HUES64 (cell line): ENCODE results near the gene TRIM27. TPM values are rescaled to one million over a fixed set of nuclear protein-coding genes. Genes with fewer than 3 reads are reported as not detected.
A peak's percentile ranks its signal among the peaks of the same experiment; 100 is the strongest.
"Not testable (repeated sequence)": the region's sequence is repeated elsewhere in the genome, so short reads cannot be mapped to it uniquely, and the experiment has no call there.

Source experiments
- H3K27ac ChIP-seq: 2 replicates; pipeline ENCODE4 v1.7.0; 2013; ENCODE audit warnings: low read depth, low read length, inconsistent platforms
- H3K27me3 ChIP-seq: 2 replicates; pipeline ENCODE4 v1.6.1; 2013; ENCODE audit warnings: mild to moderate bottlenecking, low read length; ENCODE audit not compliant: insufficient read depth
- H3K36me3 ChIP-seq: 2 replicates; pipeline ENCODE4 v1.6.1; 2013; ENCODE audit warnings: mild to moderate bottlenecking, low read length; ENCODE audit not compliant: insufficient read depth
- H3K4me1 ChIP-seq: 2 replicates; pipeline ENCODE4 v1.6.1; 2013; ENCODE audit warnings: mild to moderate bottlenecking, low read length, moderate library complexity; ENCODE audit not compliant: insufficient read depth
- H3K4me3 ChIP-seq: 2 replicates; pipeline ENCODE4 v1.5.1; 2013; ENCODE audit warnings: mild to moderate bottlenecking, low read length, moderate library complexity
- H3K9ac ChIP-seq: 2 replicates; pipeline ENCODE4 v1.6.1; 2013; ENCODE audit warnings: mild to moderate bottlenecking, low read depth, low read length
- H3K9me3 ChIP-seq: 2 replicates; pipeline ENCODE4 v1.6.1; 2013; ENCODE audit warnings: low read depth, low read length; ENCODE audit not compliant: insufficient read depth
- WGBS: fragments of 150-250, 120-280 bp; methylation state at CpG from one replicate; pipeline ENCODE4 v1.1.7; 2013; ENCODE audit warnings: missing lambda C conversion rate; 5-methylcytosine and 5-hydroxymethylcytosine counted together
- polyA plus RNA-seq, 2 experiments: library from polyadenylated mRNA; stranded (reverse); fragments of 50-300 nt; gene quantifications; one replicate each; pipeline ENCODE4 v1.2.3, GENCODE V29; 2013

The TRIM27 gene, protein sequence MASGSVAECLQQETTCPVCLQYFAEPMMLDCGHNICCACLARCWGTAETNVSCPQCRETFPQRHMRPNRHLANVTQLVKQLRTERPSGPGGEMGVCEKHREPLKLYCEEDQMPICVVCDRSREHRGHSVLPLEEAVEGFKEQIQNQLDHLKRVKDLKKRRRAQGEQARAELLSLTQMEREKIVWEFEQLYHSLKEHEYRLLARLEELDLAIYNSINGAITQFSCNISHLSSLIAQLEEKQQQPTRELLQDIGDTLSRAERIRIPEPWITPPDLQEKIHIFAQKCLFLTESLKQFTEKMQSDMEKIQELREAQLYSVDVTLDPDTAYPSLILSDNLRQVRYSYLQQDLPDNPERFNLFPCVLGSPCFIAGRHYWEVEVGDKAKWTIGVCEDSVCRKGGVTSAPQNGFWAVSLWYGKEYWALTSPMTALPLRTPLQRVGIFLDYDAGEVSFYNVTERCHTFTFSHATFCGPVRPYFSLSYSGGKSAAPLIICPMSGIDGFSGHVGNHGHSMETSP
- polyA plus RNA-seq (2013, experiment 1 of 2): 53.2 TPM
- polyA plus RNA-seq (2013, experiment 2 of 2): 44.4 TPM

DNA sequence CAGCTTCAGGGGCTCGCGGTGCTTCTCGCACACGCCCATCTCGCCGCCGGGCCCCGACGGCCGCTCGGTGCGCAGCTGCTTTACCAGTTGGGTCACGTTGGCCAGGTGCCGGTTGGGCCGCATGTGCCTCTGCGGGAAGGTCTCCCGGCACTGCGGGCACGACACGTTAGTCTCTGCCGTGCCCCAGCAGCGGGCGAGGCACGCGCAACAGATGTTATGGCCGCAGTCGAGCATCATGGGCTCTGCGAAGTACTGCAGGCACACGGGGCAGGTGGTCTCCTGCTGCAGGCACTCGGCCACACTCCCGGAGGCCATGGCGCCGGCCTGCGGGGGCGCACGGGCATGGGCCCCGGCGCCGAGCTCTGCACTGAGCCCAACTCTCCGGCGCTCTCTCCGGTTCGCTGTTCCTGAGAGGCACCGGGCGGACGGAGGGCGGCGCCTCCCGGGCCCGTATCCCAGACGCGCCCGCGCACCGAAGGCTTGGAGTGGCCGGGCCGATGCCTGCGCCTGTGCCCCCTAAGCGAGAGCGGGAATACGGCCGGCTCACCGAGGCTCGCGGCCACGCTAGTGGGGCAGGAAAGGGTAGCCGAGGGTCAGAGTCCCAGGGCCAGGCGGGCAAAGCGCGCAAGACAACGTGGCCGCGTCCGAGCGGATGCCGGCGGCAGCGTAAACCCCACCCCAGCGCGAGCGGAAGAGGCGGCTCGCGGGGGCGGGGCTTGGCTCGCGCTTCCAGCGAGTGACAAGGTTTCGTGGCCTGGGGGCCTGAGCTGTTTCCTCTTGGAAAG lies at the start of gene TRIM27:
TSS of gene TRIM27 (minus strand) at position 668 of the 785 bp plus-strand sequence. CDS start at position 315, 353 bp downstream.
- Histone ChIP-seq H3K4me1 (peaks cover 16% of the 10 kb centered on the region), H3K9ac (peak within 1 kb of the TSS; percentile 99), H3K4me3 (peak within 1 kb of the TSS; percentile 98), H3K36me3 (peaks cover 43% of the 10 kb centered on the region), H3K27ac (peak within 1 kb of the TSS; percentile 93), H3K9me3 (no peaks in the 10 kb centered on the region), H3K27me3 (no peaks in the 10 kb centered on the region)
- WGBS: under 1% methylated on average over 89 of the region's 89 CpGs

DNA sequence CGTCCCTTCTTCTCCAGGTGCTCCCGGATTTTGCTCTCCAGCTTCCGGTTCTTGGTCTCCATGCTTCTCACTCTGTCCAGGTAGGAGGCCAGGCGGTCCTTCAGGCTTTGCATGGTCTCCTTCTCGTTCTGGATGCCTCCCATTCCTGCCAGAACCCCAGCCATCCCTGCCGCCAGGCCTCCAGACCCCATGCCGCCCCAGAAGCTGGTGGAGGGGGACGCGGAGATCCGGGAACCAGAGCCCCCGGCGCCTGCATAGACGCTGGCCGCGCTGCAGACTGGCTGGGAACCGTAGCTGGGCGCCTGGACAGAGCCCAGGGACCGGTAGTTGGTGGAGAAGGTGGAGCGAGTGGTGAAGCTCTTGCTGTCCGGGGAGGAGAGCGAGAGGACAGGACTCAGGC lies 46.3 kb upstream of the TRIM27 start:
- not testable (repeated sequence) for H3K4me1 ChIP-seq, H3K27me3 ChIP-seq, H3K27ac ChIP-seq, H3K4me3 ChIP-seq, H3K9ac ChIP-seq, H3K9me3 ChIP-seq, H3K36me3 ChIP-seq
- 93% methylated on average over 21 of the region's 21 CpGs for WGBS

DNA sequence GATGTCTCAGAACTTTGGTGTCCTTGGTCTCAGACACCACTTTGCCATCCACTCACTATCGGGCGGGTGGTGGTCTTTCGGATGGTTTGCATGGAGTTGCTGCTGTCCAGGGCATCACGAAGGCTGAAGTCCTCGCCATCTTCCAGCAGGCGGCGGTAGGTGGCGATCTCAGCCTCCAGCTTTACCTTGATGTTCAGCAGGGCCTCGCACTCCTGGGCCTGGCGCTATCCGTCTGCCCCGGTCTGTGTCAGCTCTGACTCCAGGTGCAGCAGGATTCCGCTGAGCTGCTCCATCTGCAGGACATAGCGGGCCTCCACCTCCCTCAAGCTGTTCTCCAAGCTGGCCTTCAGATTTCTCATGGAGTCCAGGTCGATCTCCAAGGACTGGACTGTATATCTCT lies 45.3 kb upstream of the TRIM27 start:
- Histone ChIP-seq H3K27ac (no peak overlapping the region), H3K4me3 (no peak overlapping the region), H3K9ac (no peak overlapping the region), H3K4me1 (no peaks in the 10 kb centered on the region), H3K9me3 (peaks cover 5% of the 10 kb centered on the region), H3K27me3 (no peaks in the 10 kb centered on the region), H3K36me3 (no peaks in the 10 kb centered on the region)
- 93% methylated on average over 15 of the region's 15 CpGs for WGBS

DNA sequence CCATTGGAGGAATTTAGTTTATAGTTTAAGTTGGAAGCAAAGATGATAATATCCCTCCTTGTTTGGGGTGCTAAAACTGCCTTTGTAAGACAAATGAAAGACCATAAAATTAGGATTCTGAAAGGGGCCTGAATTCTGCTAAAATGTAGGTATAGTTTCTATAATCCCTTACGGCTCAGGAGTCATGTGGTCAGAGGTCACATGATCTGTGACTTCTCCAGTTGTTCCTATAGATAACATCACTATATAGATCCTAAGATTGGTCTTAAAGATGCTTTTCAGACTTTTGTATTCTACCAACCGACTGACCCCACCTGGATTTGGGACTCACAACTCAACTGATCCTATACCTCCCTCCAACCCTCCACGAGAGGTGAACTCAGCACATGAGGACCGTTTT lies 44.7 kb upstream of the TRIM27 start:
- H3K27ac ChIP-seq: no peak overlapping the region
- no peak overlapping the region for H3K9ac ChIP-seq
- H3K4me1 ChIP-seq: no peaks in the 10 kb centered on the region
- no peaks in the 10 kb centered on the region for H3K36me3 ChIP-seq
- 95% methylated on average over 4 of the region's 4 CpGs for WGBS
- peaks cover 5% of the 10 kb centered on the region for H3K9me3 ChIP-seq
- H3K4me3 ChIP-seq: no peak overlapping the region
- H3K27me3 ChIP-seq: no peaks in the 10 kb centered on the region

DNA sequence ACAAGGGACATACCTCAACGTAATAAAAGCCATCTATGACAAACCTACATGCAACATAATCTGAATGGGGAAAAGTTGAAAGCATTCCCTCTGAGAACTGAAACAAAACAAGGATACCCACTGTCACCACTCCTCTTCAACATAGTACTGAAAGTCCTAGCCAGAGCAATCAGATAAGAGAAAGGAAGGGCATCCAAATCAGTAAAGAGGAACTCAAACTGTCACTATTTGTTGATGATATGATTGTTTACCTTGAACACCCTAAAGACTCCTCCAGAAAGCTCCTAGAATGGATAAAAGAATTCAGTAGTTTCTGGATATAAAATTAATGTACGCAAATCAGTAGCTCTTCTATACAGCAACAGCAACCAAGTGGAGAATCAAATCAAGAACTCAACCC lies 41.9 kb upstream of the TRIM27 start:
- Histone ChIP-seq H3K9ac (no peak overlapping the region), H3K4me1 (no peaks in the 10 kb centered on the region), H3K4me3 (no peak overlapping the region), H3K36me3 (no peaks in the 10 kb centered on the region), H3K27me3 (no peaks in the 10 kb centered on the region), H3K27ac (no peak overlapping the region), H3K9me3 (peaks cover 5% of the 10 kb centered on the region)
- 89% methylated on average over 1 of the region's 2 CpGs for WGBS

DNA sequence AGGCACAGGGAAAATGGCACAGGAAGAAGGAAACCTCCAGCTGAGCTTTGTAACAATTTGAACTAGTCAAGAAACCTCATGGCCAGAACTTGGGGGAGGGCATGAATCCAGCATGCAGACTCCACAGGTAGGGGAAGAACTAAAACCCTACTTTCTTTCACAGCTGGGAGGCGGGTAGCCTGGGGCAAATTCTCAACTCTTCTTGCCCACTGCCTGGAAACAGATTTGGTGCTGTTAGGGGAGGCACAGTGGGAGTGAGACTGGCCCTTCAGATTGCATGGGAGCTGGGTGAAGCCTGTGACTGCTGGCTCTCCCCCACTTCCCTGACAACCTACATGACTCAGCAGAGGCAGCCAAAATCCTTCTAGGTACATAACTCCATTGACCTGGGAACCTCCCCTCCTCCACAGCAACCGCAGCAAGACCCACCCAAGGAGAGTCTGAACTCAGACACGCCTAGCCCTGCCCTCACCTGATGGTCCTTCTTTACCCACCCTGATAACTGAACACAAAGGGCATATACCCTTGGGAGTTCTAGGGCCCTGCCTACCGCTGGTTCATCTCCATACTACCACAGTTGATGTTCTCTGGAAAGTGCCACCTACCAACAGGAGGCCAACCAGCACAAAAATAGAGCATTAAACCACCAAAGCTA lies 37.2 kb upstream of the TRIM27 start:
- WGBS: 84% methylated on average over 4 of the region's 4 CpGs
- Histone ChIP-seq H3K4me1 (no peaks in the 10 kb centered on the region), H3K4me3 (no peak overlapping the region), H3K9ac (no peak overlapping the region), H3K9me3 (no peaks in the 10 kb centered on the region), H3K27ac (no peak overlapping the region), H3K36me3 (no peaks in the 10 kb centered on the region), H3K27me3 (no peaks in the 10 kb centered on the region)

DNA sequence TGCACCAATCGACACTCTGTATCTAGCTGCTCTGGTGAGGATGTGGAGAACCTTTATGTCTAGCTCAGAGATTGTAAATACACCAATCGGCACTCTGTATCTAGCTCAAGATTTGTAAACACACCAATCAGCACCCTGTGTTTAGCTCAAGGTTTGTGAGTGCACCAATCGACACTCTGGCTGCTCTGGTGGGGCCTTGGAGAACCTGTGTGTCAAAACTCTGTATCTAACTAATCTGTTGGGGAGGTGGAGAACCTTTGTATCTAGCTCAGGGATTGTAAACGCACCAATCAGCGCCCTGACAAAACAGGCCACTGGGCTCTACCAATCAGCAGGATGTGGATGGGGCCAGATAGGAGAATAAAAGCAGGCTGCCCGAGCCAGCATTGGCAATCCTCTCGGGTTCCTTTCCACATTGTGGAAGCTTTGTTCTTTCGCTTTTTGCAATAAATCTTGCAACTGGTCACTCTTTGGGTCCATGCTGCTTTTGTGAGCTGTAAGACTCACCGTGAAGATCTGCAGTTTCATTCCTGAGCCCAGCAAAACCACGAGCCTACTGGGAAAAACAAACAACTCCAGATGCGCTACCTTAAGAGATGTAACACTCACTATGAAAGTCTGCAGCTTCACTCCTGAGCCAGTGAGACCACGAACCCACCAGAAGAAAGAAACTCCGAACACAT lies 34.9 kb upstream of the TRIM27 start:
- H3K36me3 ChIP-seq, H3K27ac ChIP-seq, H3K9me3 ChIP-seq, H3K4me3 ChIP-seq, H3K4me1 ChIP-seq, H3K9ac ChIP-seq: not testable (repeated sequence)
- 93% methylated on average over 12 of the region's 13 CpGs for WGBS
- peaks cover 12% of the 10 kb centered on the region for H3K27me3 ChIP-seq

DNA sequence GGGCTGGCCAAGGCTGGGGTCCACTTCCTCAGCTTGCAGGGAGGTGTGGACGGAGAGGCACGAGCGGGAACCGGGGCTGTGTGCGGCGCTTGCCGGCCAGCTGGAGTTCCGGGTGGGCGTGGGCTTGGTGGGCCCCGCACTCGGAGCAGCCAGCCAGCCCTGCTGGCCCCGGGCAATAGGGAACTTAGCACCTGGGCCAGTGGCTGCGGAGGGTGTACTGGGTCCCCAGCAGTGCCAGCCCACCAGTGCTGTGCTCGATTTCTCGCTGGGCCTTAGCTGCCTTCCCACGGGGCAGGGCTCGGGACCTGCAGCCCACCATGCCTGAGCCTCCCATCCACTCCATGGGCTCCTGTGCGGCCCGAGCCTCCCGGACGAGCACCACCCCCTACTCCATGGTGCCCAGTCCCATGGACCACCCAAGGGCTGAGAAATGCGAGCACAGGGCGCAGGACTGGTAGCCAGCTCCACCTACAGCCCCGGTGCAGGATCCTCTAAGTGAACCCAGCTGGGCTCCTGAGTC lies 34.1 kb upstream of the TRIM27 start:
- not testable (repeated sequence) for H3K36me3 ChIP-seq, H3K4me1 ChIP-seq, H3K9ac ChIP-seq, H3K27ac ChIP-seq, H3K4me3 ChIP-seq, H3K9me3 ChIP-seq
- H3K27me3 ChIP-seq: peaks cover 13% of the 10 kb centered on the region
- WGBS: 96% methylated on average over 24 of the region's 24 CpGs

DNA sequence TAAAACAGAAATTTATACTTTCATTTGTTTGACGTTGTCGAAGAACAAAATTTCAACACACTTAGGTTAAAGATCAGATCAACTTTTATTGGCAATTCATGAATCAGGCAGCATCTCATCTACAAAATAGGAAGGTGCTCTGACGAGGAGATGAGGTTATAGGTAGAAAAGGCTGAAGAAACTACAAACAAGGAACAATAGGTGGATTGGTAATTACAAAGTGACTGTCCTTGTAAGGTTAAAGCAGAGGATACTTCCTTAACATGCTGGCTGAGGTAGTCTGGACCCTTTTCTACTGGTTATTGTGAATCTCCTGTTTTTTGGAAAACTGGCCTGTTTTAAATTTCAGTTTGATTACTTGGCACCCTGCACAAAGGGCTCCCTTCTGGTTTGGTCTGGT lies 32.5 kb upstream of the TRIM27 start:
- Histone ChIP-seq H3K4me3 (no peak overlapping the region), H3K27me3 (peaks cover 13% of the 10 kb centered on the region), H3K27ac (no peak overlapping the region), H3K9me3 (no peaks in the 10 kb centered on the region), H3K9ac (no peak overlapping the region), H3K4me1 (no peaks in the 10 kb centered on the region), H3K36me3 (no peaks in the 10 kb centered on the region)
- WGBS: 84% methylated on average over 3 of the region's 3 CpGs

DNA sequence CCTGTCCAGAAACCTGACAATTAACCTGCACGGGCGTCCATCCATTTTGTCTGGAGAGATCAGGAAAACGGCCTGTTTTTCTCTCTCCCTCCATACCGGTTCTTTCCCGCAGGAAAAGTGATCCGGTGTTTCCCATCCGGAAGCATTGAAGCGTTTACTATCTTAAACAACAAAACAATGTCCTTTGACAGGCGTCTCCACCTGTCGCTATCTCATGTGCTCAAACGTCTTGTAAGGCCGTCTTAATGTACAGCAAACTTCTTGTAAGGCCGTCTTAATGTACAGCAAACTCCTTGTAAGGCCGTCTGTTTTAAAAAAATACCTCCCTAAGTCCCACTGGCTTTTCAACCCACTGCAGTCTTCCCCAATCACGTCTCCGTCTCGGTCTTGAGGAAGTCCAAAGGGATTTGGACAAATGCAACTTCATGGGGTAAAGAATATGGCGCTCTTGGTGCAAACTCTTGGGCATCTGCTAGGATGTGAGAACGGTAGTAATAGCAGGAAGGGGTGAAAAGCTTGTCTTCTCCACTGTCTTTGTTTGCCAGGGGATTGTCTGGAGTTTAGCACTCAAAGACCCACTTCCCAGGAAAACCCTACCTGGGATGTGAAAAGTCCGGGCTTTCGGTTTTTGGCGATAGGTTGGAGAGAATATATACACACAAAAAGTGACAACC lies 29.9 kb upstream of the TRIM27 start:
- Histone ChIP-seq H3K4me3 (peak overlapping the region; percentile 92), H3K27me3 (peaks cover 13% of the 10 kb centered on the region), H3K9ac (peak overlapping the region; percentile 56), H3K36me3 (no peaks in the 10 kb centered on the region), H3K27ac (no peak overlapping the region), H3K4me1 (peaks cover 1% of the 10 kb centered on the region; the same call in 1 of the 2 replicates), H3K9me3 (no peaks in the 10 kb centered on the region)
- 4% methylated on average over 22 of the region's 22 CpGs for WGBS
